IPS-18c (cell line): Measurements from ENCODE around the gene TTC28.

ENCODE experiments used
- H3K4me3 ChIP-seq: 2 replicates; pipeline ENCODE4 v1.7.0; 2013; ENCODE audit warnings: low read depth, mild to moderate bottlenecking, low read length, moderate library complexity; ENCODE audit not compliant: insufficient read depth
- H3K9me3 ChIP-seq: one replicate; pipeline ENCODE4 v1.6.1; 2013; ENCODE audit warnings: mild to moderate bottlenecking, low read length, moderate library complexity; ENCODE audit not compliant: control insufficient read depth, insufficient read depth

The TTC28 gene

GRCh38 chr22:27966168-27967064, 713.2 kb downstream of the TTC28 start:
- H3K4me3 ChIP-seq = no peak overlapping the region

GRCh38 chr22:27962268-27963044, 717.2 kb downstream of the TTC28 start:
- no peaks in the 10 kb centered on the region for H3K9me3 ChIP-seq

More at GRCh38 chr22:27966168-27967064, 713.2 kb downstream of the TTC28 start:
- H3K9me3 ChIP-seq = no peaks in the 10 kb centered on the region

GRCh38 chr22:27961680-27962079, 718.0 kb downstream of the TTC28 start:
- no peaks in the 10 kb centered on the region for H3K9me3 ChIP-seq
- no peak overlapping the region for H3K4me3 ChIP-seq

More at GRCh38 chr22:27962268-27963044, 717.2 kb downstream of the TTC28 start:
- H3K4me3 ChIP-seq = no peak overlapping the region

- no peaks in the 10 kb centered on the region for H3K9me3 ChIP-seq
- H3K4me3 ChIP-seq = no peak overlapping the region
Measured at GRCh38 chr22:27961182-27961581, 718.5 kb downstream of the TTC28 start.

DNA sequence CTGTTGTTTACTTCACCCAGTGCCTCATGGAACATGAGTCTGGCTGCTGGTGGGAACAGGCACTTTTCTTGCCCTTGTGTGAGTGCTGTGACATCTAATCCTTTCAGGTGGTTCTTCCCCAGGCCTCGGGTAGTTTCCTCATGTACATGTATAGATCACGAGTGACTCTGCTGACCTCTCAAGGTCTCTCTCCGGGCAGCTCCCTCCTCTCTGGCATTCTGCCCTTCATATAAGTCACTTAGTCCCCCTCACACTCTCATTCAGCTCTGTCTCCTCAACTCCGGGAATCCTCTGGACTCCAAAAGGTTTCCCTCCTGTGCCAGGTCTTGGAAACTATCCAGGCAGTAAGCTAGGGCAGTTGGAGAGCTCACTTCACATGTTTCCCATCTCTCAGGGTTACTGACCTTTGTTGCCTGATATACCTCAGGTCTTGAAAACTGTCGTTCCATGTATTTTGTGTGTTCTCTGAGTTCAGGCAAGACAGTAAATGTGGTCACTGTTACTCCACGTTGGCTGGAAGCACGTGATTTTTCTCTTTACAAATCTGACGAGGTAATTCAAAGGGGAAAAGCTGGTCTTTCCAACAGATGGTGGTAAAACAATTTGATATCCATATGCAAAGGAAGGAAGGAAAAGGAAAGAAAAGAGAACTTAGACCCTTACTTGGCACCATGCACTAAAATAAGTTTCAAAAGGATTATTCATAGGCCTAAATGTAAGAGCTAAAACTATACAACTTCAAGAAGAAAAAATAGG, 720.1 kb downstream of the TTC28 start:
- no peaks in the 10 kb centered on the region for H3K9me3 ChIP-seq

DNA sequence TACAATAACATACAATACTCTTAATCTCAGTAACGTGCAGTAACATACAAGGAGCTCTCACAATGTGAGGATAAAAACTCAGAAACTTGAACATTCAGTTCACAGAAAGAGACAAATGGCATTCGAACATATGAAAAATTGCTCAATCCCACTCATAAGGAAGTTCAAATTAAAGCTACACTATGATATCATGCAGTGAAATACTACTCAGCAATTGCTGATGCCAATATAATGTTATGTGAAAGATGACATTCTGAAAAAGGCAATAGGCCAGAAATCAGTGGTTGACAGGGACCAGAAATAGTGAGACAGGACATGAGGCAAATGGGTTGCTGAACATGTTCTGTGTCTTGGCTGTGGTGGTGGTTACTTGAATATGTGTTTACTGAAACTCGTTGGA, 726.9 kb downstream of the TTC28 start:
- Histone ChIP-seq H3K4me3 (no peak overlapping the region), H3K9me3 (no peaks in the 10 kb centered on the region)

More for the DNA sequence above, 720.1 kb downstream of the TTC28 start:
- H3K4me3 ChIP-seq = no peak overlapping the region

DNA sequence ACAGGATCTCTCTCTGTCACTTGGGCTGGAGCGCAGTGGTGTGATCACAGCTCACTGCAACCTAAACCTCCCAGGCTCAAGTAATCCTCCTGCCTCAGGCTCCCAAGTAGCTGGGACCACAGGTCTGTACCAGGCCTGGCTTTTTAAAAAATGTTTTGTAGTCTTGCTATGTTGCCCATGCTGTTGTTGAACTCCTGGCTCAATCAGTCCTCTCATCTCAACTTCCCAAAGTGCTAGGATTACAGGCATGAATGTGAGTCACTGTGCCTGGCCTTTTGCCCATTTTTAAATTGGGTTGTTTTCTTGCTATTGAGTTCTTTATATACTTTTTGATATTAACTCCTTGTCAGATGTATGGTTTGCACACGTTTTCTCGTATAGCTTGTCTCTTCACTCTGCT, 727.5 kb downstream of the TTC28 start:
- no peak overlapping the region for H3K4me3 ChIP-seq
- no peaks in the 10 kb centered on the region for H3K9me3 ChIP-seq

- no peaks in the 10 kb centered on the region for H3K9me3 ChIP-seq
- H3K4me3 ChIP-seq = no peak overlapping the region
Measured at GRCh38 chr22:27949421-27949820, 730.2 kb downstream of the TTC28 start.

- Histone ChIP-seq H3K4me3 (no peak overlapping the region), H3K9me3 (no peaks in the 10 kb centered on the region)
Measured at GRCh38 chr22:27948569-27948968, 731.1 kb downstream of the TTC28 start.

DNA sequence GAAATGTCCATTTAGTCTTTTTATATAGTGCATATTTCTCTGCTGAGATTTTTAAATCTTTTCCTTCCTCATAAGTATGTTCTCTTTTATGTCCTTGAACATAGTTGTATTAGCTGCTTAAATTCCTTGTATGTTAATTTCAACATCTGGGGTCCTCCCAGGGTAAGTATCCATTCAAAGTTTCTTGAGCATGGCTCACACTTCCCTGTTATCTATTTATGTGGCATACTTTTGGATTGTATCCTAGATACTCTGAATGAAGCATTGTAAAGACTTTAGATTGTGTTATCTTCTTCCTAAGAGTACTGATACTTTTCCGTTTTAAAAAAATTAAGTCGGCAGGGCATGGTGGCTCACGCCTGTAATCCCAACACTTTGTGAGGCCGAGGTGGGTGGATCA, 732.2 kb downstream of the TTC28 start:
- no peaks in the 10 kb centered on the region for H3K9me3 ChIP-seq
- H3K4me3 ChIP-seq = no peak overlapping the region

- Histone ChIP-seq H3K9me3 (no peaks in the 10 kb centered on the region), H3K4me3 (no peak overlapping the region)
Measured at GRCh38 chr22:27941143-27941542, 738.5 kb downstream of the TTC28 start.

- H3K9me3 ChIP-seq = no peaks in the 10 kb centered on the region
- no peak overlapping the region for H3K4me3 ChIP-seq
Measured at GRCh38 chr22:27937453-27937852, 742.2 kb downstream of the TTC28 start.

GRCh38 chr22:27935897-27936296, 743.7 kb downstream of the TTC28 start:
- no peak overlapping the region for H3K4me3 ChIP-seq
- H3K9me3 ChIP-seq = no peaks in the 10 kb centered on the region

GRCh38 chr22:27934069-27934468, 745.6 kb downstream of the TTC28 start:
- Histone ChIP-seq H3K9me3 (no peaks in the 10 kb centered on the region), H3K4me3 (no peak overlapping the region)

DNA sequence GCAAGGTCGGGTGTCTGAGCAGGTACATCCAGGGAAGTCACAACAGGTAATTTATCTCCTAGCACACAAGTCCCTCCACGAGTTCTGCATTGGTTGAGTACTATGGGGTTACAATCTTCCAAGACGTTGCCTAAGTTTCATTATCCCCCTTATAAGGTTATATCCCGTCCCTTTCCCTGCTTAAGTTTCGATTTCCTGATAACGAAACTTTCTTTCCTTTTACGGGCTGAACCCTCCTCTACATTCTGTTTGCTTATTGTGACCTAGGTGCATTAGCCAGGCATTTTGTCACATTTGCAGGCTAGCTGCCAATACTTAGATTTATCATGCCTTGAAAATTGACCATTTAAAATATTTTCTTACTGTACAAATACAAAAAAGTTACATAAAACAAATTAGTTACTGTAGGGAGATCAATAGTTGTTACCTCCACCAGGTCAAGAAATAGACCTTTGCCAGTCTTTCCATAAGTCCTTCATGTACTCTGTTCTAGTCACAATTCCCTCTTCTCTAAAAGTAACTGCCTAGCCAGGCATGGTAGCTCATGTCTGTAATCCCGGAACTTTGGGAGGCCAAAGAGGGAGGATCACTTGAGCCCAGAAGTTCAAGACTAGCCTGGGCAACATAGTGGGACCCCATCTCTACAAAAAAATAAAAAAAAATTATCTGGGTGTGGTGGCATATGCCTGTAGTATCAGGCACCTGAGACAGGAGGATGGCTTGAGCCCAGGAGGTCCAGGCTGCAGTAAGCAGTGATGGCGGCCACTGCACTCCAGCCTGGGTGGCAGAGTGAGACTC, 746.3 kb downstream of the TTC28 start:
- H3K9me3 ChIP-seq = no peaks in the 10 kb centered on the region
- H3K4me3 ChIP-seq = no peak overlapping the region

DNA sequence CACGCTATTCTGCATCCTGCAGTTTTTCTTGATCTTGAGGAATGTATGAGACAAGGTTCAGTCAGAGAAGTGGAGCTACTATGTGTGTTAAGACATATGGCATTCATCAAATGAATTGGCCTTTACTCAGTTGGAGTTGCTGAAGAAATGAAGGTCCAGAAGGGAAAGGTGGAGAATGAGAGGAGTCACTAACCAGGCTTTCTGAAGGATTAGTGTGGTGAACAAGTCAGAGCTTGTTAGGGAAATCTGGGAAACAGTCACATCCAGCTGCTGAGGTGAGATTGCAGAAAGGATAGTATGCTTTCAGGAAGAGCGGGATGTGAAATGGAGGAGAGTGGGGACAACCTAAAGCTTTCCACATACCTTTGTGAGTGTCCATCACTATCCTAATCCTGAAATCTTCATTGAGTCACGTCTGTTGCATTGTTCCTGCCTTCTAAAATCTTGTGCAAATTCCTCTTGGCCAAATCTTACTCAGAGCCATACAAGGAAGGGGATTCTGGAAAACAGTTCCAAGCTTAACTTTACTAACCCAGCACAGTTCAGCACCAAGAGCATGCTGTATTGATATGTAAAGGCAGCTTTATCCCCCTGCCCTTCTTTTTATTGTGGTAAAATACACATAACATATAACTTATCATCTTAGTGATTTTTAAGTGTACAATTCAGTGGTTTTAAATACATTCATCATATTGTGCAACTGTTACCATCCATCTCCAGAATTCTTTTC, 749.1 kb downstream of the TTC28 start:
- H3K4me3 ChIP-seq = no peak overlapping the region

More for the DNA sequence above, 749.1 kb downstream of the TTC28 start:
- no peaks in the 10 kb centered on the region for H3K9me3 ChIP-seq
